ENCODE data around the gene ALDH3B1.
"Not testable (repeated sequence)": the region's sequence is repeated elsewhere in the genome, so short reads cannot be mapped to it uniquely, and the experiment has no call there.

Gene ALDH3B1

DNA sequence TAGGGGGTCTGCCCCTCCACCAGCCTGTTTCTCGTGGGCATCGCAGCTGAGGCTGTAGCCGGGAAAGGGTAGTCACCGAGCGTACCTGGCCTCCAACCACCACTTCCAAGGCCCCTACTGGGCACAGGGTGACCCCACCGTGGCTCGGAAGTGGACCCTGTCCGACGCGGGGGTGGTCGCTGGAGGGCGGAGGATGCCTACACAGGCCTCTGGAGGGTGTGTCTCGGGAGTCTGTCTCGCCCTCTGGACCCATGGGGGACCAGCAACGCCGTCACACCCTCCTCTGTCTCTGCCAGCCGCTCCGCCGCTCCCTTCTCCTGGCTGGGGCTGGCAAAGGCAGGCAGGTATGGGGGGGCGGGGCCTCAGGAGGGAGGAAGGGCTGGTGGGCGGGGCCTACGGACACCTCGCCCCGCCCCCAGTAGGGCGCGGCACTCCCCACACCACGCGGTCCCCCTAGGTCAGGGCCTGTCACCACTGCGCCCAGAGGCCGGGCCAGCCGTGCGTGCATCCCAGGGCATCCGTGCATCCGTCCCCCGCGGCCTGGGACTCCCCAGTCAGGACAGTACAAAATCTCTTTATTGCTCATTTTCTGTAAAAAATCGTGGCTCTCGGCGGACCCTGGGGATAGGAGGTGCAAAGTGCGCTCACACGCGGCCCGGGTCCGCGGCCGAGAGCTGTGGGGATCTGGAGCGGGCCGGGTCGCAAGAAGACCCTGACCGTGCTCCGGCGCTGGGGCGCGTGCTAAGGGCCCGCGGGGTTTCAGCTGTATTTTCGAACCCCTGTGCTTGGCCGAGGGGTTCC, 19.4 kb upstream of the ALDH3B1 start:
- H3K4me1 ChIP-seq (ENCODE audit: control insufficient read depth, low read depth, low read length); H3K27me3 ChIP-seq (ENCODE audit: control insufficient read depth, insufficient read depth, low read length); H3K9me3 ChIP-seq (ENCODE audit: control insufficient read depth, low read depth, low read length); H3K27ac ChIP-seq (ENCODE audit: low read length); H3K36me3 ChIP-seq (ENCODE audit: control insufficient read depth, low read depth, low read length): not testable (repeated sequence)
- Histone ChIP-seq H3K4me3 (ENCODE audit: low read length) (peak overlapping the region; percentile 53), H3K9ac (ENCODE audit: low read length) (peak overlapping the region; percentile 48)

GRCh38 chr11:67991347-67992121, 18.6 kb upstream of the ALDH3B1 start:
- not testable (repeated sequence) for H3K9me3 ChIP-seq (ENCODE audit: control insufficient read depth, low read depth, low read length); H3K4me1 ChIP-seq (ENCODE audit: control insufficient read depth, low read depth, low read length); H3K27ac ChIP-seq (ENCODE audit: low read length); H3K27me3 ChIP-seq (ENCODE audit: control insufficient read depth, insufficient read depth, low read length); H3K36me3 ChIP-seq (ENCODE audit: control insufficient read depth, low read depth, low read length)
- Histone ChIP-seq H3K4me3 (ENCODE audit: low read length) (peak overlapping the region; percentile 53), H3K9ac (ENCODE audit: low read length) (peak overlapping the region; percentile 48)

- not testable (repeated sequence) for H3K36me3 ChIP-seq (ENCODE audit: control insufficient read depth, low read depth, low read length); H3K9me3 ChIP-seq (ENCODE audit: control insufficient read depth, low read depth, low read length); H3K9ac ChIP-seq (ENCODE audit: low read length); H3K27ac ChIP-seq (ENCODE audit: low read length); H3K4me3 ChIP-seq (ENCODE audit: low read length); H3K27me3 ChIP-seq (ENCODE audit: control insufficient read depth, insufficient read depth, low read length); H3K4me1 ChIP-seq (ENCODE audit: control insufficient read depth, low read depth, low read length)
Observed at GRCh38 chr11:67993821-67994220, 16.3 kb upstream of the ALDH3B1 start.

GRCh38 chr11:67994387-67994786, 15.7 kb upstream of the ALDH3B1 start:
- not testable (repeated sequence) for H3K27ac ChIP-seq (ENCODE audit: low read length); H3K9ac ChIP-seq (ENCODE audit: low read length); H3K27me3 ChIP-seq (ENCODE audit: control insufficient read depth, insufficient read depth, low read length); H3K9me3 ChIP-seq (ENCODE audit: control insufficient read depth, low read depth, low read length); H3K4me3 ChIP-seq (ENCODE audit: low read length); H3K4me1 ChIP-seq (ENCODE audit: control insufficient read depth, low read depth, low read length); H3K36me3 ChIP-seq (ENCODE audit: control insufficient read depth, low read depth, low read length)

GRCh38 chr11:67995129-67995528, 15.0 kb upstream of the ALDH3B1 start:
- not testable (repeated sequence) for H3K4me3 ChIP-seq (ENCODE audit: low read length); H3K36me3 ChIP-seq (ENCODE audit: control insufficient read depth, low read depth, low read length); H3K9me3 ChIP-seq (ENCODE audit: control insufficient read depth, low read depth, low read length); H3K4me1 ChIP-seq (ENCODE audit: control insufficient read depth, low read depth, low read length); H3K27me3 ChIP-seq (ENCODE audit: control insufficient read depth, insufficient read depth, low read length); H3K9ac ChIP-seq (ENCODE audit: low read length); H3K27ac ChIP-seq (ENCODE audit: low read length)

- H3K4me1 ChIP-seq (ENCODE audit: control insufficient read depth, low read depth, low read length); H3K27ac ChIP-seq (ENCODE audit: low read length); H3K36me3 ChIP-seq (ENCODE audit: control insufficient read depth, low read depth, low read length); H3K9me3 ChIP-seq (ENCODE audit: control insufficient read depth, low read depth, low read length); H3K9ac ChIP-seq (ENCODE audit: low read length); H3K27me3 ChIP-seq (ENCODE audit: control insufficient read depth, insufficient read depth, low read length); H3K4me3 ChIP-seq (ENCODE audit: low read length): not testable (repeated sequence)
Observed at GRCh38 chr11:67995579-67995978, 14.5 kb upstream of the ALDH3B1 start.

DNA sequence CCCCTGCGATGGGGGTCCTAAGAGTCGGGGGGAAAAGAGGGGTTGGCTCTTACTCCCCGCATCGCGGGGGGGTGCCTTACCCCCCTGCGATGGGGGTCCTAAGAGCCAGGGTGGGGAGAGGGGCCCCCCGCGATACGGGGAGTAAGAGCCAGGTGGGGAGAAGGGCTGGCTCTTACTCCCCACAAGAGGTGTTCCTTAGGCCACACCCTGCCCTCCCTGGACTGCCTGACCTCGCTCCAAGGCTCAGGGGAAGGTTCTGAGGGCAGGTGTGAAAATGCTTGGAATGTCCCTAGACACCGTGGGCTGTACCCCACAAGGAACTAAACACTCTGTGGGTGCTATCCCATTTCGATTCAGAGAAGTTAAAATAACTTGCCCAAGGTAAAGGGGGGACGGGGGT, 14.1 kb upstream of the ALDH3B1 start:
- Histone ChIP-seq H3K9me3 (ENCODE audit: control insufficient read depth, low read depth, low read length) (no peaks in the 10 kb centered on the region), H3K27me3 (ENCODE audit: control insufficient read depth, insufficient read depth, low read length) (no peaks in the 10 kb centered on the region), H3K9ac (ENCODE audit: low read length) (no peak overlapping the region), H3K4me3 (ENCODE audit: low read length) (no peak overlapping the region), H3K4me1 (ENCODE audit: control insufficient read depth, low read depth, low read length) (peaks cover 5% of the 10 kb centered on the region), H3K36me3 (ENCODE audit: control insufficient read depth, low read depth, low read length) (no peaks in the 10 kb centered on the region), H3K27ac (ENCODE audit: low read length) (no peak overlapping the region)

DNA sequence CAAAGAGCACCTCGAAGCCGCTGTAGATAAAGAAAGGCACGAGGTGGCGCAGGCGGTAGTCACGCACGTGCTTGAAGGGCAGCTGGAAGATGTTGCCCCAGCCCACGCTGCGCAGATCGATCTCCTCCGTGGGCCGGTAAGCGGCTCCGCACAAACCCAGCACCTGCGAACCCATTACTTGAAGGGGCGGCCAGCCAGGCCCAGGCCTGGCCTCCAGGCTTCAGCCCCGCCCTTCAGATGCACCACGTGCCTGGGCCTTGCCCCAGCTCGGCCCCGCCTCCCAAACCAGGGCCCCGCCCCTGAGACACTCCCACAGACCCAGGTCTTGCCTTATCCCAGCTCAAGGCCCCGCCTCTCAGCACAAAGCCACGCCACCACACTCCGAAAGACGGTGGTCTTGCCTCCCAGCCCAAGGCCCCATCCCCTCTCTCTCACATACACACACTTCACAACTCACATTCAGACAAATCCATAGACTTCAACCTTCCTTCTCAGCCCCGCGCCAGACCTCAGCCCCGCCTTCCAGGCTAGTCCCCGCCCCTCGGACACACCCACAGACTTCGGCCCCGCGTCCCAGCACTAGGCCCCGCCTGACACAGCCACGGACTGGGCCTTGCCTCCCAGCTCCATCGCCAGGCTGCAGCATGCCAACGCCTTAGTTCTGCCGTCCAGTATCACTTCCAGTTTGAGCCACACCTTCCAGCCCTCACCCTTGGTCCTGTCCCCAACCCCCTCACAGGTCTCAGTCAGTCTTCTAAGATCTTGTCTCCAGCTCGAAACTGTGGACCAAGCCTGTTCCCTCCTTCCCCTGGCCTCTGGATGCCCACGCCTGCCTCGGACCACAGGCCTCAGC, 13.3 kb upstream of the ALDH3B1 start:
- Histone ChIP-seq H3K36me3 (ENCODE audit: control insufficient read depth, low read depth, low read length) (no peaks in the 10 kb centered on the region), H3K9ac (ENCODE audit: low read length) (no peak overlapping the region), H3K4me3 (ENCODE audit: low read length) (peak overlapping the region; percentile 57)

GRCh38 chr11:67997475-67997921, 12.6 kb upstream of the ALDH3B1 start:
- H3K9ac ChIP-seq (ENCODE audit: low read length) = no peak overlapping the region
- H3K27ac ChIP-seq (ENCODE audit: low read length) = no peak overlapping the region
- H3K4me1 ChIP-seq (ENCODE audit: control insufficient read depth, low read depth, low read length) = peaks cover 5% of the 10 kb centered on the region
- no peaks in the 10 kb centered on the region for H3K9me3 ChIP-seq (ENCODE audit: control insufficient read depth, low read depth, low read length)
- H3K4me3 ChIP-seq (ENCODE audit: low read length) = no peak overlapping the region
- no peaks in the 10 kb centered on the region for H3K36me3 ChIP-seq (ENCODE audit: control insufficient read depth, low read depth, low read length)
- H3K27me3 ChIP-seq (ENCODE audit: control insufficient read depth, insufficient read depth, low read length) = peaks cover 1% of the 10 kb centered on the region

More for the DNA sequence above, 13.3 kb upstream of the ALDH3B1 start:
- no peak overlapping the region for H3K27ac ChIP-seq (ENCODE audit: low read length)
- peaks cover 5% of the 10 kb centered on the region for H3K4me1 ChIP-seq (ENCODE audit: control insufficient read depth, low read depth, low read length)
- no peaks in the 10 kb centered on the region for H3K27me3 ChIP-seq (ENCODE audit: control insufficient read depth, insufficient read depth, low read length)
- H3K9me3 ChIP-seq (ENCODE audit: control insufficient read depth, low read depth, low read length) = no peaks in the 10 kb centered on the region

DNA sequence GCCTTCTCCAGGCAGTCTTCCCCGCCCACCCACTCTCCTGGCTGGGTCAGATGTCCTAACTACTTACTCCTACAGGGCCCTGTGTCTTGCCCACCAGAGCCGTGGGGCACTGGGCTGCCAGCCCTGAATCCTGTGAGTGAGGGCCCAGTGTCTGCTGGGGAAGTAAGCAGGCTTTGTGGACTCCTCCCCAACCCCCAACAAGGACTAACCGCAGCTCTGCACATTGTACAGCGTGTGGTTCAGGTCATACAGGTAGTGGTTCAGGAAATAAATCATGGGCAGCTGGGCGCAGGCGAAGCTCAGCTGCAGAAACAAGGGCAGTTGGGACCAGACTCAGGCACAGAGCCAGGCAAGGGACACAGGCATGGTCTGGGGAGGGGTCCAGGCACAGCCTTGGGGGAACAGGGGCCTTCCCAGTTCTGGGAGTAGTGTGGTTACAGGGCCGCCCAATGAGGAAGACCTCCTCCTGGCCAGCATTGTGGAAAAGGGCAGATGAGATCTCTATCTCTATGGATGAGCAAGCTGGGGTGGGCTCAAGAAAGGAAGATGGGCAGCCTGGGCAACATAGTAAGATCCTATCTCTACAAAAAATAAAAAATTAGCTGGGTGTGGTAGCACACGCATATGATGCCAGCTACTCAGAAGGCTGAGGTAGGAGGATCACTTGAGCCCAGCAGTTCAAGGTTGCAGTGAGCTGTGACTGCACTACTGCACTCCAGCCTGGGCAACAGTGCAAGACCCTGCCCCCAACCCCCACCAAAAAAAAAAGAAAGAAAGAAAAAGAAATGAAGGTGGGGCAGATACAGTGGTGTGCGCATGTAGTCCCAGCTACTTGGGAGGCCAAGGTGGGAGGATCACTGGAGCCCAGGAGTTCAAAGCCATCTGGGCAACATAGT, 11.7 kb upstream of the ALDH3B1 start:
- no peaks in the 10 kb centered on the region for H3K9me3 ChIP-seq (ENCODE audit: control insufficient read depth, low read depth, low read length)
- H3K4me1 ChIP-seq (ENCODE audit: control insufficient read depth, low read depth, low read length) = peaks cover 5% of the 10 kb centered on the region
- no peak overlapping the region for H3K27ac ChIP-seq (ENCODE audit: low read length)

More for the DNA sequence above, 11.7 kb upstream of the ALDH3B1 start:
- peaks cover 6% of the 10 kb centered on the region for H3K27me3 ChIP-seq (ENCODE audit: control insufficient read depth, insufficient read depth, low read length)
- H3K36me3 ChIP-seq (ENCODE audit: control insufficient read depth, low read depth, low read length) = no peaks in the 10 kb centered on the region
- no peak overlapping the region for H3K9ac ChIP-seq (ENCODE audit: low read length)
- no peak overlapping the region for H3K4me3 ChIP-seq (ENCODE audit: low read length)
